ENCODE data around the gene NACA.

DNA sequence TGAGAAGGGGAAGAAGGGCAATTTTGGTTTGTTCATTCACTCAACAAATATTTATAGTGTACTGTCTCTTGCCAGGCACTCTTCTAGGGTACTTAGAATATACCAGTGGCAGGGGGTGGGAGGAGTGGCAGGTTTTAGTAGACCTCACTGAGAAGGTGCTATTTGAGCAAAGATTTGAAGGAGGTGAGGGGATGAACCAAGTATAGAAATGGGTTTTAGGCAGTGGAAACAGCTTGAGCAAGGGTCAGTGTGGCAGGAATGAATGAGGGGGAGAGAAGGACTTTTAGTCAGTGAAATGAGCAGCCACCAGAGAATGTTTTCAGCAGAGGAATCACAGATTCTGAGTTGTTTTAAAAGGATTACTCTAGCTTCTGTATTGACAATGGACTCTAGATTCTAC, 24.8 kb upstream of the NACA start:
- no peak for TF ChIP-seq TCF12 (IDR thresholded peaks at IDR 0.05)
- no peak for TF ChIP-seq TCF12 (CRISPR knock-in tag; IDR thresholded peaks at IDR 0.05)
- no peak for TF ChIP-seq BHLHE40 (IDR thresholded peaks at IDR 0.05; ENCODE audit: low read length)
- no peak for TF ChIP-seq HDAC6 (IDR thresholded peaks at IDR 0.05; ENCODE audit: low read depth, low read length)
- TF ChIP-seq ZNF674 (CRISPR knock-in tag; IDR thresholded peaks at IDR 0.05; ENCODE audit: low read depth) = no peak
- no peak for TF ChIP-seq HDAC1 (CRISPR knock-in tag; IDR thresholded peaks at IDR 0.05)
- TF ChIP-seq NFATC3 (CRISPR knock-in tag; IDR thresholded peaks at IDR 0.05) = no peak
- TF ChIP-seq, protein P1, sequence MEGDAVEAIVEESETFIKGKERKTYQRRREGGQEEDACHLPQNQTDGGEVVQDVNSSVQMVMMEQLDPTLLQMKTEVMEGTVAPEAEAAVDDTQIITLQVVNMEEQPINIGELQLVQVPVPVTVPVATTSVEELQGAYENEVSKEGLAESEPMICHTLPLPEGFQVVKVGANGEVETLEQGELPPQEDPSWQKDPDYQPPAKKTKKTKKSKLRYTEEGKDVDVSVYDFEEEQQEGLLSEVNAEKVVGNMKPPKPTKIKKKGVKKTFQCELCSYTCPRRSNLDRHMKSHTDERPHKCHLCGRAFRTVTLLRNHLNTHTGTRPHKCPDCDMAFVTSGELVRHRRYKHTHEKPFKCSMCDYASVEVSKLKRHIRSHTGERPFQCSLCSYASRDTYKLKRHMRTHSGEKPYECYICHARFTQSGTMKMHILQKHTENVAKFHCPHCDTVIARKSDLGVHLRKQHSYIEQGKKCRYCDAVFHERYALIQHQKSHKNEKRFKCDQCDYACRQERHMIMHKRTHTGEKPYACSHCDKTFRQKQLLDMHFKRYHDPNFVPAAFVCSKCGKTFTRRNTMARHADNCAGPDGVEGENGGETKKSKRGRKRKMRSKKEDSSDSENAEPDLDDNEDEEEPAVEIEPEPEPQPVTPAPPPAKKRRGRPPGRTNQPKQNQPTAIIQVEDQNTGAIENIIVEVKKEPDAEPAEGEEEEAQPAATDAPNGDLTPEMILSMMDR (CRISPR knock-in tag; IDR thresholded peaks at IDR 0.05) = no peak
- TF ChIP-seq TBX3 (IDR thresholded peaks at IDR 0.05; ENCODE audit: borderline replicate concordance) = no peak
- TF ChIP-seq ATF7 (IDR thresholded peaks at IDR 0.05) = no peak
- TF ChIP-seq ATF7 (CRISPR knock-in tag; IDR thresholded peaks at IDR 0.05) = no peak
- TF ChIP-seq CHD2 (IDR thresholded peaks at IDR 0.05; ENCODE audit: low read depth, low read length) = no peak
- TF ChIP-seq, protein P2, sequence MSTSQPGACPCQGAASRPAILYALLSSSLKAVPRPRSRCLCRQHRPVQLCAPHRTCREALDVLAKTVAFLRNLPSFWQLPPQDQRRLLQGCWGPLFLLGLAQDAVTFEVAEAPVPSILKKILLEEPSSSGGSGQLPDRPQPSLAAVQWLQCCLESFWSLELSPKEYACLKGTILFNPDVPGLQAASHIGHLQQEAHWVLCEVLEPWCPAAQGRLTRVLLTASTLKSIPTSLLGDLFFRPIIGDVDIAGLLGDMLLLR (CRISPR knock-in tag; IDR thresholded peaks at IDR 0.05) = no peak
- no peak for TF ChIP-seq ZNF577 (CRISPR knock-in tag; IDR thresholded peaks at IDR 0.05; ENCODE audit: borderline replicate concordance, low read depth)
